VCaP (cell line): ENCODE results near the gene KIAA2012.
A peak's percentile ranks its signal among the peaks of the same experiment; 100 is the strongest.

Experiments
- H3K27ac ChIP-seq: fragments of 450-650 bp; 2 replicates; pipeline ENCODE4 v1.5.1; 2017
- TF ChIP-seq, protein P1 (sequence below): fragments of 450-650 bp; conservative IDR thresholded peaks from 2 replicates; pipeline ENCODE4 v1.5.1; 2017; ENCODE audit warnings: mild to moderate bottlenecking, moderate library complexity

KIAA2012 gene

DNA sequence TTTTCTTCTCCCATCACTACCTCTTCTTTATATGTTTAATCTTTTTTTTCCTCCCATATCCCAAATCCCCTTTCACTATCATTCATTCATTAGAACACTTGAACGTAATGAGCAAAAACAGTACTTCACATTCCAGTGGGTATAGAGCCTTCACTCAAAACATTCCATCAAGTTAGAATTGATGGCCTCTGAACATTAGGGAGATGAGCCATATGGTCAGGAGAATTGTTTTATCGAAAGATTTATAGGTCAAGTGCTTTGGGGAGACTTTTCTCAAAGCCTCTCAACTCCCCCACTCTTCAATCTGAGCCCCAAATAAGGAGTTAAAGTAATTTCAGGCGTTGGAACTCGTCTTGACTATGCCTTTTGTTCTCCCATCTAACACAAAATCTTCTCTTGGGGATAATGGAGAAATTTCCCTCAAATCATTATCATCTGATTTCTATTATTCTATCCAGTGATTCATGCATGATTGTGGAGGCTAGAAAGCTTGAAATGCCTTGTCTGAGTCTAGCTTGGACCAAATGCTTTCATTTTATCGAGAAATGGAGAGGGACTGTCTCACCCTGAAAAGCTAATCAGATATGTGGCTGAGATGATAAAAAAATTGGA, 79.2 kb downstream of the KIAA2012 start:
- H3K27ac ChIP-seq, result no peak overlapping the region
- TF ChIP-seq, protein P1, sequence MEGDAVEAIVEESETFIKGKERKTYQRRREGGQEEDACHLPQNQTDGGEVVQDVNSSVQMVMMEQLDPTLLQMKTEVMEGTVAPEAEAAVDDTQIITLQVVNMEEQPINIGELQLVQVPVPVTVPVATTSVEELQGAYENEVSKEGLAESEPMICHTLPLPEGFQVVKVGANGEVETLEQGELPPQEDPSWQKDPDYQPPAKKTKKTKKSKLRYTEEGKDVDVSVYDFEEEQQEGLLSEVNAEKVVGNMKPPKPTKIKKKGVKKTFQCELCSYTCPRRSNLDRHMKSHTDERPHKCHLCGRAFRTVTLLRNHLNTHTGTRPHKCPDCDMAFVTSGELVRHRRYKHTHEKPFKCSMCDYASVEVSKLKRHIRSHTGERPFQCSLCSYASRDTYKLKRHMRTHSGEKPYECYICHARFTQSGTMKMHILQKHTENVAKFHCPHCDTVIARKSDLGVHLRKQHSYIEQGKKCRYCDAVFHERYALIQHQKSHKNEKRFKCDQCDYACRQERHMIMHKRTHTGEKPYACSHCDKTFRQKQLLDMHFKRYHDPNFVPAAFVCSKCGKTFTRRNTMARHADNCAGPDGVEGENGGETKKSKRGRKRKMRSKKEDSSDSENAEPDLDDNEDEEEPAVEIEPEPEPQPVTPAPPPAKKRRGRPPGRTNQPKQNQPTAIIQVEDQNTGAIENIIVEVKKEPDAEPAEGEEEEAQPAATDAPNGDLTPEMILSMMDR, result no peak

DNA sequence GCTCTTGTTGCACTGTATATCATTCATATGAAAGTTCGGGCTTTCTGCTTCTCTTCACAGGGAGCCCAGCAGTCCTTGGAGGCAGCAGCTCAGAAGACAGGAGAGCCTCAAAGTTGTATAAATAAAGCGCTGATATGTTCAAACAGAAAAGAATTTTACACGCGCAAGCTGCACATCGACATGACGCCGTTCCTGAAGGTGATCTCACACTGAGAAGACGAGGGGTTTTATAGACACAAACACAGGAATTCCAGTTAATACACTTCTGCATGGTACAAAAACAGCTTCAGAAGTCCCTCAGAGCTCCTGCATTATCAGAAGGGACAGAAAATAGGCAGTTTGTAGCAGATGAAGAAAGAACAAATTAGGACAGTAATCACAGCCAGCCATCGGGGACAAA, 81.6 kb downstream of the KIAA2012 start:
- H3K27ac ChIP-seq, result no peak overlapping the region
- TF ChIP-seq, protein P1, result no peak

DNA sequence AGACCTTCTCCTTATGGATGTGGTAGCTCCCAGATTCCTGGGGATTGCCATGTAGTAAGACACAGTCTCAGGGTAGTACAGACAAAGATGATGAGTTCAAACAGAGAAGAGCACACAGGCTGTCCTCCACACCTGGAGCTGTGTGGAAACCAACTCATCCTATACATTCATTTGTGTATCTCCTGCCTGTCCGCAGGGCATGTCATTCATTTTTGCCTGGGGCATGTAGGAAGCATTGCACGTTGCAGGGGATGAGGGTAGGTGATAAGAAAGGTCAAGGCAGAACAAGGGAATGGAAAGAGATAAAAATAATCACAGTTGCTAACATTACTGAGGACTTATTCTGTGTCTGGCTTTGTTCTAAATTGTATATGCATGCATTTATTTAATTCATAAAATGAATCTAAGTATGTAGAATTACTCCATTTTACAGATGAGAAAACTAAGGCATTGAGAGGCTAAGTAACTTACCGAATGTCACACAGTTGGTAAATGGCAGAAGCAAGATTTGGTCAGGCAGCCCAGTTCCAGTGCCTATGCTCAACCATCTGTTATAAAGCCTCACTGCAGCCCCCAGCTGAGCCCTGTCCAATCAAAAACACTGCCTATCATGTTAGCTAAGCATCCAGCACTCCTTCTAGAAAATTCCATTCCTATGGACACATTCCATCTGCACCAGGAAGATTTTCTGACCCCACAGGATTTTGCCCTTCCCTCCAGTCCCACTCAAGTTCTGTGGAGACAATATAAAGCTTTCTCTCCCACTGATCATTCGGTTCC, 84.3 kb downstream of the KIAA2012 start:
- H3K27ac ChIP-seq, result no peak overlapping the region
- TF ChIP-seq, protein P1, result no peak

DNA sequence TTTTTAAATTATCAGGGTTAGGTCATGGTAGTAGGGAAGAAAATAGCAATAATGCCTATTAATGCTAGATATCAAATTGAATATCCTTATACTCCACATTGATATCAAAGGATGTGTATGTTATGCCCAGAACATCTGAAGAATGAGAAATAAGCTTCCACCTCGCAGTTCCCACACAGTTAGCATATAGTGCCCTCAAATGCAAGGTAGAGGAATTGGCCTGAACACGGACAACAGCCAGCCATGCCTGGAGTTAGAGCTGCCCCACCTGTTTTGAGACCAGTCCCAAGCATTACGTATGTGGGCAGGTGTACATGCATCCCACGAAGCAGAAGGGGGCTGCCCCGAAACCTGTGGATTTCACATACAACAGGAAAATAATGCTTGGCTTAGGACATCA, 85.7 kb downstream of the KIAA2012 start:
- TF ChIP-seq, protein P1, result peak; percentile 72
- no peak overlapping the region for H3K27ac ChIP-seq

GRCh38 chr2:202161151-202161835, 88.2 kb downstream of the KIAA2012 start:
- TF ChIP-seq, protein P1, result no peak
- H3K27ac ChIP-seq, result no peak overlapping the region

DNA sequence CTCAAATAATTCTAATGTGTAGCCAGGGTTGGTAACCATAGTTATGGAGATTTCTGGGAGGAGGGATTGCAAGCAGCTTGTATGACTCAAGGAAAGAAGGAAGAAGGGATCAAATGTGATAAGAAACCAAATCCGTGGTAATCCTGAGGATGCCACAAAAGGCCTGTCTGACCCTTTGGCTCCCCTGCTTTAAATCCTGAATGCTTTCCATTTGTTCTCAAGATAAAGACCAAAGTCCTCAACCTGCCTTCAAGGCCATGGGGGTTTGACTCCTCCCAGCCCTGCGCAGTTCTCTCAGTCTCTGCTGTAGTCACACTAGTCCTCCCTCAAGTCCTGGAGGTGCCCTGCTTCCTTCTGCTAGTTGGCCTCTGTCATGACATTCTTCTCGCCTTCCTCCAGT, 91.4 kb downstream of the KIAA2012 start:
- TF ChIP-seq, protein P1, result no peak
- no peak overlapping the region for H3K27ac ChIP-seq

GRCh38 chr2:202165208-202165607, 92.2 kb downstream of the KIAA2012 start:
- H3K27ac ChIP-seq, result no peak overlapping the region
- TF ChIP-seq, protein P1, result no peak
